ENCODE measurements around the gene LIPM.
"Not testable (repeated sequence)": the region's sequence is repeated elsewhere in the genome, so short reads cannot be mapped to it uniquely, and the experiment has no call there.

The LIPM gene

GRCh38 chr10:88833156-88833555 is 30.6 kb downstream of the LIPM start:
- ChIA-PET CTCF (interaction anchor here (1.8 to 5.0 kb wide), 2 partner anchors 99 to 100 kb away, joined by 10 to 112 read pairs; no protein-coding TSS in a partner anchor), POLR2A (no interaction called here)
- peak; percentile 49 for TF ChIP-seq PKNOX1 (IDR thresholded peaks at IDR 0.05)
- TF ChIP-seq SUZ12 (IDR thresholded peaks at IDR 0.05), result no peak
- no peak for DNase-seq (ENCODE audit: extremely low spot score)

DNA sequence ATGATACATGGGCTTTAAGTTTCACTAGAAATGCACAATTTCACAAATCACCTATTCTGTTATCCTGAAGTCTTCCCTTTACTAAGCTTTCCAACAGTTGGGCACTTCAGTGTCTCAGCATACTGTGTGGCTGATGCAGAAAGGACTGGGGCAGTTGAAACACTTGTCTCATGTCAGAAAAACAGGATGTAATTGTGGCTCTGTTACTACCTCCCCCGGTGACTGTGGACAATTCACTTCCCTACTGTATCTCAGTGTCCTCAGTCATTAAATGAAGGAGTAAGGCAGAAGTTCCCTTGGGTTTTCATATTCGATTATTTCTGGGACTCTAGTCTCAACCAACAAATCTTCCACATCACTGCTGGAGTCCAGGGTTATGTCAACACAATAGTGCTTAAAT is 31.2 kb downstream of the LIPM start:
- ChIA-PET CTCF (interaction anchor here (0.6 to 5.0 kb wide), 3 partner anchors 100 to 268 kb away, joined by 3 to 112 read pairs (median 3); no protein-coding TSS in a partner anchor), POLR2A (no interaction called here)
- no peak for DNase-seq (ENCODE audit: extremely low spot score)
- TF ChIP-seq ELF4 (IDR thresholded peaks at IDR 0.05), result no peak
- TF ChIP-seq HDGF (IDR thresholded peaks at IDR 0.05; ENCODE audit: borderline replicate concordance), result no peak
- no peak for TF ChIP-seq NFRKB (IDR thresholded peaks at IDR 0.05)
- TF ChIP-seq CTBP1 (IDR thresholded peaks at IDR 0.05; ENCODE audit: borderline replicate concordance), result no peak
- no peak for TF ChIP-seq SP1 (IDR thresholded peaks at IDR 0.05)

GRCh38 chr10:88835096-88835909 is 32.8 kb downstream of the LIPM start:
- ChIA-PET CTCF (interaction anchor here (0.6 to 5.0 kb wide), 14 partner anchors 9 to 272 kb away, joined by 3 to 112 read pairs (median 4); partner anchors contain the start of gene ANKRD22), POLR2A (interaction anchor here (1.3 to 1.7 kb wide), 2 partner anchors 98 to 99 kb away, joined by 4 to 9 read pairs; no protein-coding TSS in a partner anchor)
- TF ChIP-seq PKNOX1 (IDR thresholded peaks at IDR 0.05) (0 out of 2 replicates have a peak, but pooled peaks have one; percentile 12), ARNT (IDR thresholded peaks at IDR 0.05) (no peak)
- peak; percentile 74 for DNase-seq (ENCODE audit: extremely low spot score)

- no peak for DNase-seq (ENCODE audit: extremely low spot score)
- TF ChIP-seq FOXA1 (IDR thresholded peaks at IDR 0.05) (no peak), TARDBP (IDR thresholded peaks at IDR 0.05) (no peak), PKNOX1 (IDR thresholded peaks at IDR 0.05) (no peak), FOXM1 (IDR thresholded peaks at IDR 0.05; ENCODE audit: borderline replicate concordance) (no peak), ELF4 (IDR thresholded peaks at IDR 0.05) (no peak), HDGF (IDR thresholded peaks at IDR 0.05; ENCODE audit: borderline replicate concordance) (no peak), ZNF384 (IDR thresholded peaks at IDR 0.05) (no peak), L3MBTL2 (conservative IDR thresholded peaks at IDR 0.05) (no peak), SP1 (IDR thresholded peaks at IDR 0.05) (no peak), NFRKB (IDR thresholded peaks at IDR 0.05) (no peak), LEF1 (IDR thresholded peaks at IDR 0.05; ENCODE audit: borderline replicate concordance) (no peak), BHLHE40 (IDR thresholded peaks at IDR 0.05; ENCODE audit: borderline replicate concordance) (no peak), ARNT (IDR thresholded peaks at IDR 0.05) (no peak), CTBP1 (IDR thresholded peaks at IDR 0.05; ENCODE audit: borderline replicate concordance) (no peak), SUZ12 (IDR thresholded peaks at IDR 0.05) (no peak), FOXK2 (IDR thresholded peaks at IDR 0.05) (no peak)
- POLR2A ChIA-PET, result interaction anchor here (1.3 to 1.7 kb wide), 2 partner anchors 97 to 98 kb away, joined by 4 to 9 read pairs; no protein-coding TSS in a partner anchor
- CTCF ChIA-PET, result interaction anchor here (0.6 to 5.0 kb wide), 13 partner anchors 9 to 272 kb away, joined by 3 to 112 read pairs (median 4); partner anchors contain the start of gene ANKRD22
Measured at GRCh38 chr10:88835910-88836221, 33.3 kb downstream of the LIPM start.

GRCh38 chr10:88837632-88838031 is 35.1 kb downstream of the LIPM start:
- ChIA-PET POLR2A (interaction anchor here (1.0 kb wide), 1 partner anchor 42 kb away, joined by 4 read pairs; the partner anchor contains the start of gene STAMBPL1), CTCF (interaction anchor here (5.0 kb wide), 1 partner anchor 96 kb away, joined by 112 read pairs; no protein-coding TSS in a partner anchor)

GRCh38 chr10:88838766-88839350 is 36.3 kb downstream of the LIPM start:
- no peak for DNase-seq (ENCODE audit: extremely low spot score)
- ChIA-PET POLR2A (no interaction called here), CTCF (no interaction called here)
- TF ChIP-seq L3MBTL2 (conservative IDR thresholded peaks at IDR 0.05), result no peak
- TF ChIP-seq FOXA1 (IDR thresholded peaks at IDR 0.05), result no peak
- TF ChIP-seq FOXM1 (IDR thresholded peaks at IDR 0.05; ENCODE audit: borderline replicate concordance), result no peak
- no peak for TF ChIP-seq BHLHE40 (IDR thresholded peaks at IDR 0.05; ENCODE audit: borderline replicate concordance)
- TF ChIP-seq ZNF384 (IDR thresholded peaks at IDR 0.05), result no peak
- TF ChIP-seq CTBP1 (IDR thresholded peaks at IDR 0.05; ENCODE audit: borderline replicate concordance), result no peak
- TF ChIP-seq FOXK2 (IDR thresholded peaks at IDR 0.05), result no peak
- no peak for TF ChIP-seq ARNT (IDR thresholded peaks at IDR 0.05)
- no peak for TF ChIP-seq ELF4 (IDR thresholded peaks at IDR 0.05)
- TF ChIP-seq HDGF (IDR thresholded peaks at IDR 0.05; ENCODE audit: borderline replicate concordance), result no peak
- no peak for TF ChIP-seq NFRKB (IDR thresholded peaks at IDR 0.05)
- no peak for TF ChIP-seq SP1 (IDR thresholded peaks at IDR 0.05)

More at GRCh38 chr10:88837632-88838031, 35.1 kb downstream of the LIPM start:
- not testable (repeated sequence) for DNase-seq (ENCODE audit: extremely low spot score)

Data from HEK293T (cell line).